GM12872 (cell line): Measurements from ENCODE around the gene CCNB1IP1.

Experiments used
- CTCF ChIP-seq: IDR thresholded peaks from 3 replicates; pipeline ENCODE4 v1.5.1; 2011; ENCODE audit warnings: low read depth, mild to moderate bottlenecking, low read length, moderate library complexity; ENCODE audit not compliant: insufficient read depth

The CCNB1IP1 gene

GRCh38 chr14:20345366-20345765 is 12.3 kb upstream of the CCNB1IP1 start:
- no peak for TF ChIP-seq CTCF

DNA sequence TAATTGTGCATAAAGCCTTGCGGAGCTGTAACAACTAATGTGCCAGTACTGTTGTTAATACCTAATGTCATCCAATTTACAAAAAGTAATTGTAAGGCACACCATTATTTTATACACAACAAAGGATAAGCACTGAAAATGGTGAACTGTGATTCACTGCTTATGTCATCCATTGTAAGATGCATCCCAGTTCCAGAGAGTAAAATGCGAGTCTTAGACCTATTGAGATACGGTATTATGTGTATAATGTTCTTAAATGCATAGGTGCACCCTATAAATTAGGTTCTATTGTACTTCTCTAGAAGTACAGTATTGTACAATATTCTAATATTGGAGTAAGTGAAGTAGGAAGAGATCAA is 10.8 kb upstream of the CCNB1IP1 start:
- no peak for TF ChIP-seq CTCF

- no peak for TF ChIP-seq CTCF
Measured at GRCh38 chr14:20343092-20343861, 10.2 kb upstream of the CCNB1IP1 start, which contains the start of gene PARP2. Gene PARP2, plus strand, starts transcription at chr14:20343635. Its CDS starts 7 bp downstream, at chr14:20343642.

- TF ChIP-seq CTCF: no peak
Measured at GRCh38 chr14:20341646-20342045, 8.6 kb upstream of the CCNB1IP1 start.

GRCh38 chr14:20334017-20334416 is 938 bp upstream of the CCNB1IP1 start:
- no peak for TF ChIP-seq CTCF

DNA sequence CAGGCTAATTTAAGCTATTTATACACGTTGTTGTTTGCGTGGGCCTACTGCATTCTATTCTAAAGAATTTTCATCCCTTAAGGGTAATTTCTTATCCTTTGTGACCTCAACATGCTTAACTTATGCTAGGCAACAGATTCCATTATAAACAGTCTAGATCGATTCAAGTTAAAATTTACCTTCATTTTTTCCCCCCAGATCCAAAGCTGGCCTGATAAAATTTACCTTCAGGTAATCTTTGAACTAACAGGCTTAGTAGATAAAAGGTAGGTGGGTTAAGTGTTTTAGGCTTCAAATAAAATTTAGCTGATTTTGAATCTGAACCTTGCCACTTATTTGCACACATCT is 389 bp upstream of the CCNB1IP1 start:
- TF ChIP-seq CTCF: no peak

GRCh38 chr14:20332431-20332787 is 670 bp downstream of the CCNB1IP1 start:
- TF ChIP-seq CTCF: no peak
